ENCODE measurements around the gene GJC1. TPM values are rescaled to one million over a fixed set of nuclear protein-coding genes. Genes with fewer than 3 reads are reported as not detected.
"Not testable (repeated sequence)": the region's sequence is repeated elsewhere in the genome, so short reads cannot be mapped to it uniquely, and the experiment has no call there.

GJC1 gene
- total and polyA plus RNA-seq, 5 experiments from 2014 or later = not detected

DNA sequence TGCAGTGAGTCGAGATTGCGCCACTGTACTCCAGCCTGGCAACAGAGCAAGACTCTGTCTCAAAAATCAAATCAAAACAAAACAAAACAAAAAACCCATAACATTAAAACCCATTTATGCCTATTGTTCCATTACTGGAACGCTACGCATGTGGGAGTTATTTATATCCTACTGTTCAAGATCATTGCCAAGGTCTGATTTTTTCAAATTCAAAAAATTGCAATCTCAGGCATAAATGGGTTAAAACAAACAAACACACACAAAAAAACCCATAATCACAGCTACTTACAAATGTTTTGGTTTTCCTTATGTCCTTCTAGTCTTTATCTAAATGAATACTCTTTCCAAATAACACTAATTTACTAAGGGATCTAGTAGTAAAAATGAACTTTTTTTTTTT, 17.8 kb downstream of the GJC1 start:
- no peak overlapping the region for H3K4me3 Mint-ChIP-seq
- no peak overlapping the region for H3K27ac Mint-ChIP-seq
- no peaks in the 10 kb centered on the region for H3K9me3 Mint-ChIP-seq
- DNase-seq (no peak), ATAC-seq (no peak)
- POLR2A ChIA-PET = no interaction called here
- H3K4me1 Mint-ChIP-seq = no peaks in the 10 kb centered on the region
- no peaks in the 10 kb centered on the region for H3K36me3 Mint-ChIP-seq
- H3K27me3 Mint-ChIP-seq = peaks cover 2 to 9% (median 6%) of the 10 kb centered on the region in 5 donors

DNA sequence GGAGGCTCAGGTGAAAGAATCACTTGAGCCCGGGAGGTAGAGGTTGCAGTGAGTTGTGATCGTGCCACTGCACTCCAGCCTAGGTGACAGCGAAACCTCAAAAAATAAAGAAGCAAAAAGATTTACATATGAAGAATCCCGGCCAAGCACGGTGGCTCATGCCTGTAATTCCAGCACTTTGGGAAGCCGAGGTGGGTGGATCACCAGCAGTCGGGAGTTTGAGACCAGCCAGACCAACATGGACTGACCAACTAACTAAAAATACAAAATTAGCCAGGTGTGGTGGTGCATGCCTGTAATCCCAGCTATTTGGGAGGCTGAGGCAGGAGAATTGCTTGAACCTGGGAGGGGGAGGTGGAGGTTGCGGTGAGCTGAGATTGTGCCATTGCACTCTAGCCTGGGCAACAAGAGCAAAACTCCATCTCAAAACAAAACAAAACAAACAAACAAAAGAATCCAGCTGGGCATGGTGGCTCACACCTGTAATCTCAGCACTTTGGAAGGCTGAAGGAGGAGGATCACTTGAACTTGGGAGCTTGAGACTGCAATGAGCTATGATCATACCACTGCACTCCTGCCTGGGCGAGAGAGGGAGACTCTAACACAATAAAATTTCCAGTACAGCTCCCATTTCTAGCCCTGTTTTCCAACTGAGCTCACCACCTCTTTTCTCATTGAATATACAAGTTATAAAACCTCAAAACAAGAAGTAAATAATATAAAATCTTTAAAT, 21.3 kb downstream of the GJC1 start:
- H3K27me3 Mint-ChIP-seq = peaks cover 2 to 19% (median 6%) of the 10 kb centered on the region in 5 donors
- not testable (repeated sequence) for H3K4me1 Mint-ChIP-seq, H3K9me3 Mint-ChIP-seq, H3K27ac Mint-ChIP-seq, ATAC-seq, DNase-seq, H3K4me3 Mint-ChIP-seq, H3K36me3 Mint-ChIP-seq
- POLR2A ChIA-PET = interaction anchor here (0.7 kb wide), 1 partner anchor 271 kb away, joined by 3 read pairs; no protein-coding TSS in a partner anchor

DNA sequence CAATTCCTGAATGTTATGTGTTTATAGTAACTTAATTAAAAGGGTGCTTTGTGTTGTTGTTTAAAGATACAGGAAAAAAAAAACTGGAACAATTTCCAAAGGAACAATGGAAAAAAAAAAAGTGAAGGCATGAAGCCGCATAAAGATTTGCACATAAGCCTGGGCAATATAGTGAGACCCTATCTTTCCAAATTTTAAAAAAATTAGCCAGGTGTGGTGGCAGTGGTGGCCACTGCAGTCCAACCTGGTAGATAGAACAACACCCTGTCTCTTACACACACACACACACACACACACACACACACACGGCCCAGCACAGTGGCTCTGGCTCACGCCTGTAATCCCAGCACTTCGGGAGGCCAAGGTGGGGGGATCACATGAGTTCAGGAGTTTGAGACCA, 21.9 kb downstream of the GJC1 start:
- DNase-seq = no peak
- H3K4me3 Mint-ChIP-seq = no peak overlapping the region
- no peak for ATAC-seq
- peaks cover 0 to 19% (median 6%) of the 10 kb centered on the region in 5 donors for H3K27me3 Mint-ChIP-seq
- H3K36me3 Mint-ChIP-seq = no peaks in the 10 kb centered on the region
- H3K4me1 Mint-ChIP-seq = no peaks in the 10 kb centered on the region
- no peaks in the 10 kb centered on the region for H3K9me3 Mint-ChIP-seq
- POLR2A ChIA-PET = no interaction called here
- no peak overlapping the region for H3K27ac Mint-ChIP-seq

DNA sequence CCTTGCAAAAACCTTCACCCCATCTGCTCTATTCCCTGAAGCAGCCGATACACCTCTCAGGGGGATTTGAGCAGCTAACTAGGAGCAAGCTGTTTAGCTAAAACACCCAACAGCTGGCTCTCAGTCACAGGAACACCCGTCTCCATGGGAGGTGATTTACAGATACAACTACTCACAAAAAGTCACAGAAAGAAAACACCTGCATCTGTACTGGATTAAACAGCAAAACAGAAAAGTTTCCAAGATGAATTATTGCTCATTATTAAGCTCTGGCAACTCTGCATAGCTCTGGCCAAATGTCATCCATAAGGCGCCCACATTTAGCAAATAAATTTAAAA, 22.3 kb downstream of the GJC1 start:
- H3K27ac Mint-ChIP-seq = no peak overlapping the region
- no peaks in the 10 kb centered on the region for H3K4me1 Mint-ChIP-seq
- POLR2A ChIA-PET = no interaction called here
- ATAC-seq = no peak
- no peak for DNase-seq
- peaks cover 0 to 16% (median 3%) of the 10 kb centered on the region in 5 donors for H3K27me3 Mint-ChIP-seq
- no peaks in the 10 kb centered on the region for H3K36me3 Mint-ChIP-seq
- no peak overlapping the region for H3K4me3 Mint-ChIP-seq
- no peaks in the 10 kb centered on the region for H3K9me3 Mint-ChIP-seq

DNA sequence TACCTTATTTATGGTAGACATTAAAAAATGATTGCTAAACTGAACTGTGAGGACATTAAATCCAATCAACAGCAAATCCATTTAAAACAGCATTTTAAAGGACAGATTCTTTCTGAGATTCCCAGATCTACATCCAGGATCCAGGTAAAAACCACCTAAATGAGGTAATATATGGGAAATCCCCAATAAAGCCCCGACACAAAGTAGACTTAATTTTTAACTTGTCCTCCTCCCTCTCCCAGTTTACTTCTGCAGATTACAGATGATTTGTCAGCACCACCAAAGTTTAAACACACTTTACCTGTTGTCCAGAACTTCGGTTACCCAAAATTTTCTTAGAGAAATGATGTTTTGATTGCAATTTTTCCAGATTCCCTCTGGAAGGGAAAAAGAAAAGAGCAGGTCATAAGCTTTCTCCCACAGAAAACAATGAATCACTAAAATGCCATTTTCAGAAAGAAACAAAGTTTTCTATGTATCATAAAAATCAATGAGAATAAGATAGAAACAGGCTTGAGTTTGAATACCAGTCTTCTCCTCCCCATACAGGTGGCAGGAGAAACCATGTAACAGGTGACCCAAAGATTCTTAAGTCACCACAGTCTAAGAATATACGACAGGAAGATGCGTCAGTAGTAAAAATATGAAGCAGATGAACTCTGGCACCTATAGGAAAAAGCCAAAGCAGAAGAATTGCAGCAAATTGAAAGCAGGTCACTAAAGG, 22.8 kb downstream of the GJC1 start:
- H3K4me3 Mint-ChIP-seq = no peak overlapping the region
- ATAC-seq (no peak), DNase-seq (no peak)
- H3K9me3 Mint-ChIP-seq = no peaks in the 10 kb centered on the region
- no peaks in the 10 kb centered on the region for H3K36me3 Mint-ChIP-seq
- POLR2A ChIA-PET = no interaction called here
- no peaks in the 10 kb centered on the region for H3K4me1 Mint-ChIP-seq
- no peak overlapping the region for H3K27ac Mint-ChIP-seq
- H3K27me3 Mint-ChIP-seq = peaks cover 0 to 15% (median 2%) of the 10 kb centered on the region in 5 donors

DNA sequence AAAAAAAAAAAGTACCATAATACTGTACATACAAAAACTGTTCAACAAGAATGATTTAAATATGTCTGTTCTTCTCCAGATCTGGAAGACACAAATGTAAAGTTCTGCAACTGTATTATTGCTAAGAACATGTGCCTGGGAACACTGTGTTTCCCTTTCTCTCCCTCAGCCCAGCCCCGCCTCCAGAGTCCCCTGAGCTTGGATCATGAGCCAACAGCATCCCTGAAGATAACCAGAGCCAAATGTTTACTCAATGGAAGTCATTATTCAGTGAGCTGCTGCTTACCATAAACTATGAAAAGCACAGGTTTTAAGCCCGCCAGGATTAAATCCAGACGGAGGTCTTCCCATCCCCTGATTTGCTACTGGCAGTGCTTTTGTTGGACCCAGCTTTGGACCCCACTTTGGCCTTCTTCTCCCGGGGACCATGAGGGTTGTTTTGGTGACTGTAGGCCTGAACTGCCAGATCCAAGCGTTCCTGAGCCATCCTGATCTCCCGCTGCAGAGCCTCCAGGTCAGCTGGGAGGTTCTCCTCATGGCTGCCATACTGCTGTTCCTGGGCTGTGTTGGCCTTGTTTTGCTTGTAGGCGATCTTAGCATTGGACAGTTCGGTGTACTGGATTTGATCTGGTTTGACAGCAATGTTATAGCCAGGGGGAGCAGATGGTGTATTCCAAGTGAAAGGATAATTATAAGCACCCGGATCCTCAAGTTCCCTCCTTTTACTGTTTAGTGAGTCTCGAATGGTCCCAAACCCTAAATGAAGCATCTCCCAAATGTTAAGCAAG, 25.6 kb downstream of the GJC1 start:
- Mint-ChIP-seq H3K27me3 (peaks cover 0 to 15% (median 2%) of the 10 kb centered on the region in 5 donors), H3K9me3 (no peaks in the 10 kb centered on the region), H3K4me1 (no peaks in the 10 kb centered on the region), H3K27ac (no peak overlapping the region), H3K36me3 (no peaks in the 10 kb centered on the region), H3K4me3 (no peak overlapping the region)
- DNase-seq = no peak
- no peak for ATAC-seq
- POLR2A ChIA-PET = no interaction called here

DNA sequence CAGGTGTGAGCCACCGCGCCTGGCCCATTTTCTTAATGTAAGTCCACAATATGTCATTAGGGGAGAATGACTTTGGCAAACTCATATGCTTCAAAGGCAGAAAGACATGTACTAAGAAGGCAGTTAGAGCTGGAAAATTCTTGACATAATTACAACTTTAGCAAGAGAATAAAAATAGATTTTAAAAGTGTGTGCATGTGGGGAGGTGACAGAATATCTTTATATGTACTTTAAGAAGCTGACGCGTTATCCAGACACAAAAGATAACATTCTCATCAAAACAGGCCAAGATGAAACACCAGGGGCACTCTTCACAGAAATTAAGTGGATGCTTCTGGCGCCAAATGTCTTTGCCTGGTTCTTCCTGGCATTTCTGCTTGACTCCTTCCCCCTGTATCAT, 28.2 kb downstream of the GJC1 start:
- H3K9me3 Mint-ChIP-seq = no peaks in the 10 kb centered on the region
- no peaks in the 10 kb centered on the region for H3K36me3 Mint-ChIP-seq
- H3K4me3 Mint-ChIP-seq = no peak overlapping the region
- no peak overlapping the region for H3K27ac Mint-ChIP-seq
- no peaks in the 10 kb centered on the region for H3K4me1 Mint-ChIP-seq
- peaks cover 0 to 10% (median 0%) of the 10 kb centered on the region in 5 donors for H3K27me3 Mint-ChIP-seq
- ATAC-seq (no peak), DNase-seq (no peak)
- POLR2A ChIA-PET = no interaction called here

DNA sequence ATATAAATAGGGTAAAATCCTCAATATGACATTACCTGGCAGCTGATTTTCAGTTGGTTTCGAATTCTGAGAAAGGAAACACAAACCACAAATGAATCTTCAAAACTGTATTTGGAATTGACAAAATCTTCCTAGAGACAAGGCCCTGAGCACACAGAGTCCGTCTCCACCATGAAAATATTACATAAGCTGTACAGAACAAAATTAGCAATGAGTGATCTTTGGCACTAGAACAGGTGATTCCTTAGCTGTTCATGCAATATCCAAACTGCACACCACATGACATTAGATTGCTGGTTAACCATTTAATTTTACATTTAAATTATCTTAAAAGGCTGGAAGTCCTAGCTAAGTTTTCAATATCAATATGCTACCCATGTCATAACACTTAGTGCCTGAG, 31.7 kb downstream of the GJC1 start:
- Mint-ChIP-seq H3K4me3 (no peak overlapping the region), H3K36me3 (no peaks in the 10 kb centered on the region), H3K9me3 (no peaks in the 10 kb centered on the region), H3K27ac (no peak overlapping the region), H3K4me1 (no peaks in the 10 kb centered on the region), H3K27me3 (peaks cover 0 to 4% (median 0%) of the 10 kb centered on the region in 5 donors)
- ATAC-seq = no peak
- POLR2A ChIA-PET = no interaction called here
- DNase-seq = no peak

DNA sequence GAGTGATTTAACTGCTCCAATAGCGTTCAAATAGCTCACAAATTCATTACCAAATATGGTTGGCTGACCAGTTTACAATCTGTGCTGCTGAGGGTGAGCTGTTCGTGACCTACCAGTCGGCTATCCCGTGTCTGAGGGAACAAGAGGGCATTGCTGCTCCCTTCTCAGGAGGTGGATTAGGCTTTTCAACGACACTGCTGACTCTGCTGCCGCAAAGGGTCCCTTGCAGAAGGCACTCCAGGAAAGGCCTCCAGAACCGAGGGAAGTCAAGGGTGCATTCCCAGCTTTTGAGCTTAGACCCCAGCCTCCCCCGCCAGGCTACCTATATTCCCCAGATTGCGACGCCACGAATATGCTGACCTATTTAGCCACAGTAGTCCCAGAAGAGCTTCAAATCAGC, 32.3 kb downstream of the GJC1 start:
- Mint-ChIP-seq H3K9me3 (no peaks in the 10 kb centered on the region), H3K27ac (no peak overlapping the region), H3K27me3 (peaks cover 0 to 4% (median 0%) of the 10 kb centered on the region in 5 donors), H3K4me3 (no peak overlapping the region), H3K36me3 (no peaks in the 10 kb centered on the region), H3K4me1 (no peaks in the 10 kb centered on the region)
- no peak for ATAC-seq
- DNase-seq = no peak
- POLR2A ChIA-PET = no interaction called here

DNA sequence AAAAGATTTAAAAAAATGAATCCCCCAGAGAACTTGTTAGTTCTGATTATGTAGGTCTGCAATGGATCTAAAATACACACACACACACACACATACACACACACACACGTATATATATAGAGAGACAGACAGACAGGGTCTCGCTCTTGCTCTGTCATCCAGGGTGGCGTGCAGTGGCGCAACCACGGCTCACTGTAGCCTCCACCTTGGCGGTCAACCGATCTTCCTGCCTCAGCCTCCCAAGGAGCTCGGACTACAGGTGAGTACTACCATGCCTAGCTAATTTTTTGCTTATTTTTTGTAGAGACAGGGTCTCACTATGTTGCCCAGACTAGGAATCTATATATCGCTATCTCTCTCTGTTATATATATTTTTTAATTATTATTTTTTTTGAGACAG, 33.4 kb downstream of the GJC1 start:
- POLR2A ChIA-PET = no interaction called here
- no peak overlapping the region for H3K27ac Mint-ChIP-seq
- ATAC-seq = no peak
- peaks cover 0 to 4% (median 0%) of the 10 kb centered on the region in 5 donors for H3K27me3 Mint-ChIP-seq
- no peaks in the 10 kb centered on the region for H3K36me3 Mint-ChIP-seq
- no peaks in the 10 kb centered on the region for H3K9me3 Mint-ChIP-seq
- no peak for DNase-seq
- H3K4me1 Mint-ChIP-seq = no peaks in the 10 kb centered on the region
- no peak overlapping the region for H3K4me3 Mint-ChIP-seq

DNA sequence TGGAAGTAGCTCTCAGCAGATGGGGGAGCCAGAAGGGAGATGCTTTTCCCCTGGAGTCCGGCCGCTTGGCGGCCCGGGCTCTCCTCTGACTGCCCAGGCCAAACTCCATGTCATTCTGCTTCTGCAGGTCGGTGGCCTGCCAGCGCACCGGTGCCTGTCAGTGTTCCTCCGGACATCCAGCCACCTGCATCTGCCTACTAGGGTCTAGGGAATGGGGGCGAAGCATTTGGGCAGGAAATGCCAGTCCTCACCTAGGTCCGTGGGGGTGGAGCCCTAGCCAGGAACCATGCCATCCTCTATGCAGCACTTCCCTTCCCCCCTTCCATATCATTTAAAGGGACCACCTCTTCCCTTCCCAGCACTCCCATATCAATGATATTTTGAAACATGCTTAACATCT, 34.2 kb downstream of the GJC1 start:
- Mint-ChIP-seq H3K27me3 (peaks cover 0 to 4% (median 0%) of the 10 kb centered on the region in 5 donors), H3K4me1 (no peaks in the 10 kb centered on the region), H3K9me3 (no peaks in the 10 kb centered on the region), H3K27ac (peak overlapping the region in 1 of 10 donors; percentile 9), H3K4me3 (no peak overlapping the region), H3K36me3 (no peaks in the 10 kb centered on the region)
- DNase-seq (no peak), ATAC-seq (no peak)
- POLR2A ChIA-PET = no interaction called here

DNA sequence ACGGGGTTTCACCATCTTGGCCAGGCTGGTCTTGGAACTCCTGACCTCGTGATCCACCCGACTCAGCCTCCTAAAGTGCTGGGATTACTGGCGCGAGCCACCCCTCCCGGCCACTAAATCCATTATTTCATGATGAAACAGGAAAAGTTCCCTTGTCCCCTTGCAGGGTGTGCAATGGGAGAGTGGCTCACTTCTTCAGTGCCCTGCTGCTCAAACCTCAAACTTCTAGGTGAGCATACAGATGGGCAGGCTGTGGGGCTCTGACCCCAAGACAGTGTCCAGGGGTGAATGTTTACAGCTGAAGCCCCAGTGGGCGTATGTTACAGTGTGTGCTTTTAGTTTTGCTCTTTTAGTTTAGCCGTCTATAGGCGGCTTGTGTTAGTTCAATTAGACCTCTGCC, 34.7 kb downstream of the GJC1 start:
- H3K4me3 Mint-ChIP-seq = no peak overlapping the region
- H3K9me3 Mint-ChIP-seq = no peaks in the 10 kb centered on the region
- POLR2A ChIA-PET = no interaction called here
- H3K27ac Mint-ChIP-seq = no peak overlapping the region
- no peak for DNase-seq
- H3K27me3 Mint-ChIP-seq = peaks cover 0 to 4% (median 0%) of the 10 kb centered on the region in 5 donors
- ATAC-seq = no peak
- no peaks in the 10 kb centered on the region for H3K36me3 Mint-ChIP-seq
- no peaks in the 10 kb centered on the region for H3K4me1 Mint-ChIP-seq

DNA sequence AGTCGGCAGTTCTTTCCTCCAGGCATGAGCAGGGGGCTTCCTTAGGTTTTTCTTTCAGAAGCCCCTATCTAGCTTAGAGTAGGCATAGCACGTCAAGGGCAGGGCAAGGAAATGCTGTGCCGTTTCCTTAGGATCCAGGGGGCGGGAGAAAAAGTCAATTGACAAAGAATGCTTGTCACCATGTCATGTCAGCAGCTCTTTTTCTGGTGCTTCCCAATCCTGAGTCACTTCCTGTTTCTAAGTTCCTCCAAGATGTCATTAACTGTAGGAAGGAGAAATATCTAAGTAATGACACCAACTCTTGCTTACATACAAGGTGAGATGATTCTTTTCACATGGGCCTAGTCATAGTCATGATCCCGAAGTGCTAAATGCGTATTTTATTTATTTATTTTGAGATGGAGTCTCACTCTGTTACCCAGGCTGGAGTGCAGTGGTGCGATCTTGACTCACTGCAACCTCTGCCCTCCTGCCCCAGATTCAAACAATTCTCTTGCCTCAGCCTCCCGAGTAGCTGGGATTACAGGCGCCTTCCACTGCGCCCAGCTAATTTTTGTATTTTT, 35.2 kb downstream of the GJC1 start:
- Mint-ChIP-seq H3K9me3 (no peaks in the 10 kb centered on the region), H3K4me1 (no peaks in the 10 kb centered on the region), H3K27ac (no peak overlapping the region), H3K4me3 (no peak overlapping the region), H3K36me3 (no peaks in the 10 kb centered on the region), H3K27me3 (peaks cover 0 to 4% (median 0%) of the 10 kb centered on the region in 5 donors)
- ATAC-seq (no peak), DNase-seq (no peak)
- POLR2A ChIA-PET = no interaction called here

All from naive thymus-derived CD8-positive, alpha-beta T cell (primary cell).